ENCODE data around the gene DMC1.
"Not testable (repeated sequence)": the region's sequence is repeated elsewhere in the genome, so short reads cannot be mapped to it uniquely, and the experiment has no call there.

Gene DMC1

DNA sequence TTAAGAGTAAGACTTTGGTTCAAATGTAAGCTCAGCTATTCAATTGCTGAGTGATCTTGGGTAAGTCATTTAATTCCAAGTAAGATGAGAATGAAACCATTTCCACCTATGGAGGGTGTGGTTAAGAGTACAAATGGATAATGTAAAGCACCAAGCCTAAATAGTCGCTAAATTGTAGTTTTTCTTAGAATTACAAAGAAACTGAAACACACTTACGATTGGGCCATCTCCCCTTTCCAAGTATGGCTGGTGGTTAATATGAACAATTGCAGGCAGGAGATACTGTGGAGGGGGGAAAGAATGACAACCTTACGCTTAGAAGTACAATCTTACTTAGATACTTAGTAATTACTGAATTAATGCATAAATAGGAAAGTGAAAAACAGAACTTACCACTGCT, 72.1 kb downstream of the DMC1 start:
- DNase-seq = no peak

DNA sequence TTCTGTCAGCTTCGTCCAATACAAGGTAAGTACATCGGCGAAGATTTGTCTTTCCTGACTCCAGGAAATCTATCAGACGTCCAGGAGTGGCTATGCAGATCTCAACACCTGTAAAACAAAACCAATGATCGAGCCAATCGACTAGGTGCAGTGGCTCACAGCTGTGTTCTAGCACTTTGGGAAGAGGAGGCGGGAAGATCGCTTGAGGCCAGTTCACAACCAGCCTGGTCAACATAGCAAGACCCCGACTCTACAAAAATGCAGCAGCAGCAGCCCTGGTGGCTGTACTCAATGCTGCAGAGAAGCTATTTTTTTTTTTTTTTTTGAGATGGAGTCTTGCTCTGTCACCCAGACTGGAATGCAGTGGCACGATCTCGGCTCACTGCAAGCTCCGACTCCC, 75.0 kb downstream of the DMC1 start:
- no peak for DNase-seq

DNA sequence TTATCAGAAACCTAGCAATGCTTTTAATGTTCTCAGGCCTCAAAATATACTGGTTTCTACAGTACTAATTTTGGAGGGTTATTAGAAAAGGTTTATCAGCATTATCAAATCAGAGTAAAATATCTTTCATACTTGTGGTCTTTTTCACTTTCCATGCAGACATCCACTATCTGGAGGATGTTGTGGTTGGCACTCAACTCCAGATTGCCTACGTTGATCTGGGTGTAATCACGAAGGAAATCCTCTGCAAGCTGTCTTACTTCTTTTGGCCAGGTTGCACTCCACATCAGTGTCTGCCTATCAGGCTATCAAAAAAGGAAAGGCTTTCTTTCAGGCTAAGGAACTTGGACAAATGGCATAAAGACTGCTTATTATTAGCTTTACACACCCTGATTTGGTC, 75.5 kb downstream of the DMC1 start:
- DNase-seq = no peak

DNA sequence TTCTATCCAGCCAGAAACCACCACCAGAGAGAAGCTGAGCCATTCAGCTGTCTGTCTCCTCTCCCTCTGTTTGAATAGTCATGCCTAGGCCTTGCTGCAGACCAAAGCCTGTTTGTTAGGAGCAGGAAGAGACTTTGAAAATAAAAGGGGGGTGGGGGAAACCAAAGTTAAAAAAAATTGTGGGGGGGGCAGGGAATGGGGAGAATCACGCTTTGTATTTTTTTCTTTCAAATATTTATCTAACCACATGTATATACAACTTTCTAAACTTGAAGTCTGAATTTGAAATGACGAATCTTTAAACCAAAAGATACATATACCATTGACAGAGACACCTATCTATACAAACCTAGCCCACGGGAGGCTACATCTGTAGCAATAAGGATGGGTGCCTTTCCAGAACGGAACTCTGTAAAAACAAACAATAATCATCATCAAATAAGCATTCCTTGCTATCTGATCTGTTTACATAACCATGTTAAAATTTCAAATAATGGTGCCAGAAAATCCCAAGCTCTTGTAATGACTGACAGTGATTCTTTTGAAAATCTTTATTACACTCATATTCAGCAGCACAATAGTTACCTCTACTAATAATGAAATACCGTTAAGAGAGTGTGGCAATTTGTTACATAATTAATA, 78.2 kb downstream of the DMC1 start:
- DNase-seq = no peak

DNA sequence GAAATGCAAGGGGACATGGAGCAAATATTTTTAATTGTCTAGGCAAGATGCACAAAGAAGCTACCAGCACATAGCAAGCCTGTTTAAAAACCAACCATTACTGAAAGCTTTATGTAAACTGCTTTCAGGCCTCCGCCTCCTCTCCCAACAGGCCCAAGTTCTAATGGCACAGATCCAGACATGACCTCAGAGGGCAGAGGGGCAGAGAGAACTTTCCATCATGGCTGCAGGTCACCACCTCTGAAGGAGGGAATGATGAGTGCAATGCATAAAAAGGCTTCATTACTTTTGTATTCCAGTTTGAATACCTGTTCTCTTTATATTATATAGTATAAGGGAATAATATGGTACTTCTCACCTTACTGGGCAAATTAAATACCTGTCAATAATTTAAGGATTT, 79.1 kb downstream of the DMC1 start:
- DNase-seq = no peak

DNA sequence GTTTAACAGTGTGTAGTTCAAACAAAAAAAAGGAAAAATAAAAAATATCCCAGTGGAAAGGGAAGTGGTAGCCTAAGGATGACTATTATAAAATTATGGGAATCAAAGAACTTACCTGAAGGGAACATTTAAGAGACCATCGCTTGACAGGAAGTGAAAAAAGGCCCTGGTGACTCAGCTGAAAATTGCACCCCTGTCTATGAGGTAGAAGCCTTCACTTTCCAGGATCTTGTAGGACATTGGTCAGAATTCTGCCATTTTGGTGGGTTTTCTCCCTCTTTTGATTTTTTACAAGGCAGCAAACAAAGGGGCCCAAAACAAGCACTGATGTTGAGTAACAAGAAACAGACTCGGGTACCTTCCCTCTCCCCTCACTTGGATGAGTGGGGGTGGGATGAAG, 79.5 kb downstream of the DMC1 start:
- no peak for DNase-seq

DNA sequence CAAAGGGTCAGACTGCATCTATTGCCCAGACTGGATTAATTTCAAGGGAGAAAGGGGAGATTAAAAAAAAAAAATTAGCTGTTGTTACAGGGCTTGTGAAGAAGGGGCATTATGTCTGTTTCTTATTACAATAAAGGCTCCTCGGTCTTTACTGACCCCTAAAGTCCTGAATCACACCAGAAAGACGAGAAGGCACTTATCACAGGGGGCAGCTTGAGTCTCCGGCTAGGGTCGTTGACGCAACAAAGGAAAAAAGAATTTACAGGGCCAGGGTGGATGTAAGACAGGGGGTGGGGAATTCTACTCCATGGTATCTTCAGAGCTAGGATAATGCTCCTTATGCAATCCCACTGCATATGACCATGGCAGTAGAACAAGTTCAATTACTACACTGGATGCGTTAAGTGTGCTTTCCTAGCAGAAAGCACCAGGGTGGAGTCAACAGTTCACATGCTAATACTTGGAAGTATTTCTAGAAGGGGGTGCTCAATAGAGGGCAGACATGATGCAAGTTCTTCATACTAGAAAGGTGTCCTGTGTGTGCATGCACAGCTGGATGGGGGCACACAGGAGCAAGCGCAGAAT, 80.3 kb downstream of the DMC1 start:
- no peak for DNase-seq

DNA sequence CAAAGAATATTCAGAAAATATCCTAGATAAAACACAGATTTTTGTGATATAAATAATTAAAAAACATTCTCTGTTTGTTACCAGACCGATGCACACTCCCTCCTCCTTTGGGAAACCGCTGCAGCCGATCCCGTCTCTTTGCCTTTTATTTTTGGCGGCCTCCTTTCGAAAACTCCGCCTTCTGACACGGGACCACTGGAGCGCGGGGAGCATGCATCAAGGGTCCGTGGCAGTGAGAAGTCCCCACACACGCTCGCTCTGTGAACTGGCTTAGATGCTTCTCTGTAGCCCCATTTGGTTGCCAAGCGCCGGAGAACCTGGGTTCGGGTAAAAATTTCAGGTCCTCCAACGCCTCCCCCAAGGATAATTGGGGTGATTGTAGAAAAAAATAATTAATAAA, 80.8 kb downstream of the DMC1 start:
- no peak for DNase-seq

DNA sequence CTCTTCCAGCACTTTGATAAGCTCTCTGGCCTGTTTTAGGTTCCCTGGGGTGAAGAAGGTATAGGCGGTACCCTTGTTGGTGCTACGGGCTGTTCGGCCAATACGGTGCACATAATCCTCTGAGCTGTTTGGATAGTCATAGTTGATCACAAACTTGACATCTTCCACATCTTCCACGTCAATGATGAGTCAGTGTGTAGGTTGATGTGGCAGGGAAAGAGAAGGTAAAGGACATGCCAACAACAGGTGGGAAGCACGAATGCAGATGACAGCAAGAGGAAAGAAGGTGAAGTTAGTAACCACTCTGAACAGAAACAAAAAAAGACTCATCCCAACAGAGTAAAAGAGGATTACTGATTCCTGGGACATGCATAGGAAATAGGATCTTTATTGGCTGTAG, 82.0 kb downstream of the DMC1 start:
- DNase-seq = no peak

DNA sequence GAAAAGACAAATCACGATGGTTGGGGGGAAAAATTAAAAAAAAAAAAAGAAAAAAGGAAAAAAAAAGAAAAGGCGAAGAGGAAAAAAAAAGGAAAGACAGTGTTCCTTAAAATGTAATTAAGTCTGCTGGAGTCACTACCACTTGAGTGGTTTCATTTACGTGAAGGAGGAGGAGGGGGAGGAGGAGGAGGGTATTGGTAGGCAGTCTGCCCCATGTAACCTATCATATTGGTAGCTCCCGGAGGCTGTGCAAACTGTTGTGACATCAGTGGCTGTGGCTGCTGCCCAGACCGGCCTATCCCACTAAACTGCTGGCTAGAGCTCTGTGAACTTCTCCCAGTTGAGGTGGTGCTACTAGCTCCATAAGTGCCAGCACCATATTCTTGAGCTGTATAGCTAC, 84.2 kb downstream of the DMC1 start:
- no peak for DNase-seq

DNA sequence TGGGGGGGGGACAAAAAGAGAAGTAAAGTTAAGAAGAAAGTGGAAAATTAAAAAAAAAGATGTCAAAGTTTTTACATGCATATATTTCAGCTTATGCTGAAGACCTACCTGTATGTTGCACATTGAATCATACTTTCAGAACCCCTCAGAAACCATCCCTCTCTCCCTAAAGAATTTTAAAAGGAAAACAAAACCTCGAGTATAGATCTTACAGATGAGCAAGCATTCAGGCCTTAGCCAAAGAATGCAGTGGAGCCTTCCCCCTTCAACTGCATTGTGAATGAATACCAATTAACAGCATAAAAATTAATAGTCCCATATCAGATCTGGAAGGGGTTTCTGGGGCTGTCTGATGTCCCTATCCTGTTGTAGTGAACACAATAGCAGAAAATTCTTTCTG, 85.7 kb downstream of the DMC1 start:
- DNase-seq = no peak

DNA sequence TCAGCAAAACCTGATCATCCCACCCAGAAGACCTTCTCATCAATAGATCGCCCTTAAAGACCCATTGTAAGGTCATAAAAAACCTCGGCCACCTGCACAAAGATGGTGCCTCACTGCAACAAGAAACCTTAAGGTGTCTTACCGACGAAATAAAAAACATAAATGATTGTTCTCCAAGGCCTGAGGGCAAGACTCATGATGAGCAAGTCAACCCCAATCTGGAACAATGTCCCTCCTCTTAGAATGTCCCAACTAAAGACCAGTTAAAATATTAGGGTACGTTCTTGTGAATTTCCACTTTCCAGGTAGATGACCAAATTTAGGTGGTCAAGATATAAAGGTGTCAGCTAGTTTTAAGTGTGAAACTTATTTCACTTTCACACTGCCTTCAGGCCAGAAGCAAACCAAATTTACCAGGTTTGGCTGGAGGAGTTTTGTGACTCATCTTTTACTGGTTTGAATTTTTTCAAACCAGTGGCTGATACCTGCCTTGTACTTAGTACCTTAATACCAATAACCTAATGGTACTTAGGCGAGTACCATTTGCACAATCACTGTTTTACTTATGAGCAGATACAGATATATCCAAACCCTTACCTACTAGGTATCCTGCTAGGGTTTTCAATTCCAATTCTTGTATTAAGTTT, 87.2 kb downstream of the DMC1 start:
- no peak for DNase-seq

DNA sequence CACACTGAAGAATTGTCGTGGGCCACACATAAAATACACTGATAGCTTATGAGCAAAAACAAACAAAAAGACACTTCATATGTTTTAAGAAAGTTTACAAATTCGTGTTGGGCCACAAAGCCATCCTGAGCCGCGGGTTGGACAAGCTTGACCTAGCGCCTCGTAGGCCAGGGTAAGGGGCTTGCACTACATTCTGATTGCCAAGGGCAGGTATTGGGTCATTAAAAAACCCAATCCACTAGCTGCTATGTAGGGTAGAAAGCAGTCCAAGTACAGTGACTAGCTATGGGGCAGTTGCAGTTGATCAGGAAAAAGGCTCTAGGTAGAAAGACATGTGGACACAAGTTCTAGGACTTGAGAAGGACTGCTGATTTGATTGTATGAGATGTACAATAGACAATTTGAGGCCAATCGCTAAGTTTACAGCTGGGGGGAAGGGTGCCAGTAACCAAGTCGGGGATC, 88.1 kb downstream of the DMC1 start:
- DNase-seq = no peak

DNA sequence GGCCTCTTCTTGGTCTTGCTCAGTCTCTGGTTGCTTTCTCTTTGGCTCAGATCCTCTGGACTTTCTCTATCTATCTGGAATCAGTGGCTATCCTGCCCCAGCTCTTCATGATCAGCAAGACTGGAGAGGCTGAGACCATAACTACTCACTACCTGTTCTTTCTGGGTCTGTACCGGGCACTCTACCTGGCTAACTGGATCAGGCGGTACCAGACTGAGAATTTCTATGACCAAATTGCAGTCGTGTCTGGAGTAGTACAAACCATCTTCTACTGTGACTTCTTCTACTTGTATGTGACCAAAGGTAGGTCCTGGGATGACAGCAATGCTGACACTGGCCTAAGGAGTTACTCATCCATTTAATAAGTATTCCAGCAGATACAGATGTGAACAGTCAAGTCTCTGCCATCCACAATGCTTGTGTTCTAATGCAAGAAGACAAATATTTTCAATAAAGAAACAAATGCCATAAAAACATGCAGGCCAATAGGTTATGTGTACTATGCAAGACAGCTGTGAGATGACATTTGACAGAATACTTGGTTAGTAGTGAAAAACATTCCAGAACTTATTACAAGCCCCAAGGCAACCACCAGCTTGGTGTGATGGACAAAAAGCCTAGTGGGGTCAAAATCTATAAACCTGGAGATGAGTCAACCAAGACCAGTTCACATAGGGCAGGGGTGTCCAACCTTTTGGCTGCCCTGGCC, 88.7 kb downstream of the DMC1 start:
- DNase-seq = no peak

DNA sequence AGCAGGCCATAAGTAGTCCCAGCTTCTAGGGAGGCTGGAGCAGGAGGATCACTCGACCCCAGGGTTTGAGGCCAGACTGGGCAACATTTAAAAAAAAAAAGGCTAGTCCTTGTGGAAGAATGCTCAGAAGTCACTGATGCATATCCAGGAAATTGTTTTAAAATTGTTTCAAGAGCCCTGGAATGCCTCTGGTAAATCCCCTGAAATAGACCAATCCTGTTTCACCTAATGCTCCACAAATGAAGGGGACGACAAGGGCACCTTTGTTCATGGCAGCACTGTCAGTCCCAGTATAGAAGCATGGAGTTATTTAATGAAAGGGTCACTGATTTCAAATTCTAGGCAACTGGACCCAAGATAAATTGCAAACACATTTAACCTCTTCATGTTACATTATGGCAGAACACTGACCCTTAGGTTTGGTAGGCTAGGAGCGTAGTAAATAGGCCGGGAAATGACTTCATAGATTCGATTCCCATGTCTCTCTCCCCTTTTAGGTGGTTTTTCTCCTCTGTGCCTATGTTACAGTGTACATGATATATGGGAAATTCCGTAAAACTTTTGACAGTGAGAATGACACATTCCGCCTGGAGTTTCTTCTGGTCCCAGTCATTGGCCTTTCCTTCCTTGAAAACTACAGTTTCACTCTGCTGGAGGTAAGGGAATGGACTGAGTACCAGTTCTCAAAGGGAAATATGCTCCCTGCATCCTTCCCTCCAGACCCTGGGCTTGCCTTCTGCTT, 90.7 kb downstream of the DMC1 start:
- no peak for DNase-seq

DNA sequence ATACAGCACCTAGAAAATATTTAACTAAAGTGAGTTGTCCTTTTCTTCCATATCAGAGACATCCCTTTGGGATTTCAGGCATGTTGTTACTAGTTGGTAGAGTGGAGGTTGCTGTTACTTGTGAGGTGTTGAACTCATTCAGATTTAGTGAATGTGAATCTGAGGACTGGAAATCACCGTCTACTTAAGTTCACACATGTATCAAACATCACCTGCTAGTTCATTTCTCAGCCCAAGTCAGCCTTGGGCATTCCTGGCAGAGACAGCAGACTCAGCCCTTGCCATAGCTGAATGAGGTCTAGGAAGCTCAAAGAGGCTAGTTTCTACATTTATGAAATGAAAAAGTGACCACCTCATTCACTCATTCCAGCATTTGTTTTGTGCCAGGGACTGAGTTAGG, 92.4 kb downstream of the DMC1 start:
- no peak for DNase-seq

DNA sequence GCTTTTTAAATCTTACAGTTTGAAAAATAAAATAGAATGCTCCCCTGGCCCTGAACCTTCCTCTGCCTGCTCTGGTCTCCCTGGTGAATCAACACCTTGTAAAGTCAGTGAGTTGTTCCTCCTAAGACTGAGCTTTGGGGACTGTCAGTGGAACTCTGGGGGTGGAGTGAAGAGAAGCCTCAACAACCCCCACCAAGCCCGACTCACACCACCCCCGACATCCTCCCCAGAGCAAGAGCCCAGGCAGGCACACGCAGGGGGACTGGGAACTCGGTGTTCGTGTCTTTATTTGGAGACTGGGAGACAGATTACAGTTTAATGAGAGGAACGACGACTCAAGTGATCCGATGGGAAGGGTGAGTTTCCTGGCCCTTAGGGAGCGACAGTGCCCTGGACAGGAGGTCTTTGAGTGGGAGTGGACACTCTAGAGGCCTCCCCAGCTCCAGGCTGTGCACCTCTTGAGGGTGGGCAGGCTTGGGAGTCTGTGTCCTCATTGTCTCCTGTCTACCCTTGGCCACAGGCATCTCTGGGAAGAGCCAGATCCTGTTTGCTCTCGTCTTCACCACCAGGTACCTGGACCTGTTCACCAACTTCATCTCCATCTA, 95.9 kb downstream of the DMC1 start:
- DNase-seq = no peak

DNA sequence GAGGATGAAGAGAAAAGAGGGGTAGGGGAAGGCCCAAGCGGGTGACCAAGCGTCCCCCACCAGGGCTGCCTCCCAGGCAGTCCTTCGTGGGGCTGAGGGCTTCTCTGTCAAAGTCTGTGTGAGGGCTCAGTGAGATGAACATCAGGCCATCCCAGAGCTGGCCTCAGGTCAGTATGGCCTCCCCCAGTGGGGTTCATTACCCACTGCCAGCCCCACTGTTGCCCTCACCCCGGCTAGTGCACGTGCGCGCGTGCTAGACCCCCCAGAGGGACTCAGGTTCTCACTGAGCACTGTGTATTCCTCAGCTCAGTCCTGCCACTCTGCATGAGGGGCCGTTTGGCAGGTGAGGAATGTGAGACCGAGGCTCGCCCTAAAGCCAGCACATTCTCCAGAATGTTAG, 98.7 kb downstream of the DMC1 start:
- DNase-seq = no peak

DNA sequence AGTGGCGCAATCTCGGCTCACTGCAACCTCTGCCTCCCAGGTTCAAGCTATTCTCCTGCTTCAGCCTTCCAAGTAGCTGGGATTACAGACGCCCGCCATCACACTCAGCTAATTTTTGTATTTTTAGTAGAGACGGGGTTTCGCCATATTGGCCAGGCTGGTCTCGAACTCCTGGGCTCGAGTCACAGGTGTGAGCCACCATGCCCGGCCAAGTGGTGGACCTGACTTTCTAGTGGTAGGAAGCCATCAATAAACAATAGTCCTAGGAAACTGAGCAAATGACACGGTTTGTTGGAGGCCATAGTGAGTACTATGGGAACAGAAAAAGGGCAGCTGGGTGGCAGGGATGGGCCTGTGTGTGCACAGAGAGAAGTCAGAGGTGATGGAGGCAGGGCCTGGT, 99.8 kb downstream of the DMC1 start:
- not testable (repeated sequence) for DNase-seq

DNA sequence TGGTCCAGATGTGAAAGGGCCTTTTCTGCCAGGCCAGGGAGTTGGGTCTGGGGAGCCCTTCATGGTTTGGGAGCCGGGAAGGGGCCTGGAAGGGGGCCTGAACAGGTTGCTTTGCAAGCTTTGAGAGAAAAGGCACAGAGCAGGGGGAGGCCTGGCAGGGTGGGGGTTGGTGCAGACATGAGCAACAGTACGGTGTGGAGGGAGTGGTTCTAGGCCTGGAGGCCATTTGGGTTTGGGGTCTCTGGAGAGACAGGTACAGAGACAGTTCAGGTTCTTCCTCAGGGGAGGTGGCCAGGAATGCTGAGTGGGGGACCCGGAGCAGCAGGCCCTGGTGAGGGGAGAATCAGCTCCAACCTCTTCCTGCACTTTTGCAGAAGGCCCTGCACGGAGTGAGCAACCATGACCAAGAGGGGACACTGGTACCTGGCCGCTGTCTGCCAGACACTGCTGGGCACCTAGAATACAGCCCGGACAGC, 100.6 kb downstream of the DMC1 start:
- DNase-seq = no peak
